AG04449 (cell line): Measurements from ENCODE around the gene GBP1.
"Not testable (repeated sequence)": the region's sequence is repeated elsewhere in the genome, so short reads cannot be mapped to it uniquely, and the experiment has no call there.

Experiments used
- CTCF ChIA-PET: fragments of 350-600 bp; formaldehyde crosslinking; extraction: SDS; loops from one replicate; lab custom pipeline; 2021; ENCODE audit warnings: antibody characterized with exemption; lab: Yijun Ruan, JAX
- POLR2A ChIA-PET: fragments of 400-600, 350-600 bp; formaldehyde crosslinking; extraction: SDS; loops from one replicate; lab custom pipeline; 2020; ENCODE audit warnings: antibody characterized with exemption, inconsistent platforms; lab: Yijun Ruan, JAX
- DNase-seq: peaks from one replicate; pipeline ENCODE4 v3.0.0-alpha.2; 2010; ENCODE audit warnings: low read depth, low spot score
- H3K4me3 ChIP-seq: 2 replicates; pipeline ENCODE4 v1.5.1; 2011; ENCODE audit warnings: low read depth, mild to moderate bottlenecking, control low read depth, low read length
- CTCF ChIP-seq: IDR thresholded peaks from one replicate; pipeline ENCODE4 v1.5.1; 2011; ENCODE audit warnings: mild to moderate bottlenecking, moderate library complexity, low read length, control low read depth, inconsistent platforms; ENCODE audit not compliant: insufficient read depth; ENCODE audit errors: missing control alignments

GBP1 gene

GRCh38 chr1:89023026-89023425, 42.0 kb downstream of the GBP1 start:
- no peak for TF ChIP-seq CTCF
- POLR2A ChIA-PET, result interaction anchor here (1.1 kb wide), 1 partner anchor 42 kb away, joined by 4 read pairs; the partner anchor contains the start of gene GBP1
- H3K4me3 ChIP-seq, result peak overlapping the region; percentile 10; the same call in 1 of the 2 replicates
- CTCF ChIA-PET, result interaction anchor here (0.7 to 3.7 kb wide), 5 partner anchors 22 to 63 kb away, joined by 3 to 17 read pairs (median 4); no protein-coding TSS in a partner anchor
- DNase-seq, result no peak

- ChIA-PET CTCF (interaction anchor here (0.7 to 3.7 kb wide), 8 partner anchors 21 to 127 kb away, joined by 3 to 17 read pairs (median 4); no protein-coding TSS in a partner anchor), POLR2A (interaction anchor here (0.7 to 1.1 kb wide), 4 partner anchors 19 to 674 kb away, joined by 3 to 6 read pairs (median 4); partner anchors contain the start of gene GBP1)
- peak within 1 kb of the TSS; percentile 73 for H3K4me3 ChIP-seq
- TF ChIP-seq CTCF, result no peak
- peak; percentile 42 for DNase-seq
Observed at GRCh38 chr1:89022167-89022959, 42.6 kb downstream of the GBP1 start, which contains the start of gene GBP3. Gene GBP3, minus strand, starts transcription at chr1:89022866. Its CDS starts 2,145 bp downstream, at chr1:89020721.

GRCh38 chr1:89018318-89018717, 46.7 kb downstream of the GBP1 start:
- CTCF ChIA-PET, H3K4me3 ChIP-seq, DNase-seq, POLR2A ChIA-PET: not testable (repeated sequence)

- CTCF ChIA-PET, result interaction anchor here (2.2 kb wide), 1 partner anchor 9 kb away, joined by 6 read pairs; no protein-coding TSS in a partner anchor
- POLR2A ChIA-PET, result no interaction called here
Observed at GRCh38 chr1:89008511-89008910, 56.5 kb downstream of the GBP1 start.

GRCh38 chr1:89005286-89006151, 59.5 kb downstream of the GBP1 start:
- DNase-seq, result no peak
- POLR2A ChIA-PET, result no interaction called here
- TF ChIP-seq CTCF, result no peak
- CTCF ChIA-PET, result interaction anchor here (1.2 kb wide), 1 partner anchor 80 kb away, joined by 3 read pairs; no protein-coding TSS in a partner anchor
- H3K4me3 ChIP-seq, result no peak overlapping the region

More at GRCh38 chr1:89008511-89008910, 56.5 kb downstream of the GBP1 start:
- no peak for DNase-seq
- no peak for TF ChIP-seq CTCF
- H3K4me3 ChIP-seq, result no peak overlapping the region
